KOPT-K1 (cell line): ENCODE measurements around the gene ASB18.

ENCODE experiments used
- H3K27ac ChIP-seq: fragments of 200-600 bp; sonication (generic); 2 replicates; pipeline ENCODE4 v1.5.1; 2016; ENCODE audit warnings: antibody characterized with exemption, mild to moderate bottlenecking, low read depth, low read length; ENCODE audit not compliant: poor library complexity, severe bottlenecking
- H3K36me3 ChIP-seq: fragments of 200-600 bp; sonication (generic); 2 replicates; pipeline ENCODE4 v1.5.1; 2017; ENCODE audit warnings: antibody characterized with exemption, mild to moderate bottlenecking, low read length, moderate library complexity; ENCODE audit not compliant: insufficient read depth
- H3K9me3 ChIP-seq: fragments of 200-600 bp; sonication (generic); 2 replicates; pipeline ENCODE4 v1.5.1; 2017; ENCODE audit warnings: antibody characterized with exemption, low read length, mild to moderate bottlenecking; ENCODE audit not compliant: insufficient read depth, poor library complexity, severe bottlenecking

Gene ASB18

GRCh38 chr2:236239276-236240065 lies 24.7 kb downstream of the ASB18 start:
- Histone ChIP-seq H3K9me3 (peaks cover 3% of the 10 kb centered on the region), H3K27ac (no peak overlapping the region), H3K36me3 (no peaks in the 10 kb centered on the region)

DNA sequence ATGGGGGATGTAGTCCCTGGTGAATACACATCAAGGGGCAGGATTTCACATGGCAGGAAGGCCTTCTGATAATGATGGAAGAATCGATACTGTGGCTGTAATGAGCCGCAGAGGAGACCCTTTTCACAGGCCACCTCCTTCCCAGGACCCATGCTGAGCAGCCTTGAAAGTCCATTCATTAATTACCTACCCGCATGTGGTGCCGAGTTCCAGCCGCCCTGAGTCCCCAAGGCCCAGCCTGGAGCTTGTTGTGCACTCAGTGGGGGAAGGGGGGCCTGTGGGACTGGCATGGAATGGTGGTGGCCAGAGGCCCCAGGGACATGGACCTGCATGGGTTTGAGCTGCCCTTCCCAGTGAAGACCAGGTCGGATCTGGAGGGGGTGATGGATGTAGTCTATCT lies 25.5 kb downstream of the ASB18 start:
- Histone ChIP-seq H3K9me3 (peaks cover 3% of the 10 kb centered on the region), H3K36me3 (no peaks in the 10 kb centered on the region), H3K27ac (no peak overlapping the region)

DNA sequence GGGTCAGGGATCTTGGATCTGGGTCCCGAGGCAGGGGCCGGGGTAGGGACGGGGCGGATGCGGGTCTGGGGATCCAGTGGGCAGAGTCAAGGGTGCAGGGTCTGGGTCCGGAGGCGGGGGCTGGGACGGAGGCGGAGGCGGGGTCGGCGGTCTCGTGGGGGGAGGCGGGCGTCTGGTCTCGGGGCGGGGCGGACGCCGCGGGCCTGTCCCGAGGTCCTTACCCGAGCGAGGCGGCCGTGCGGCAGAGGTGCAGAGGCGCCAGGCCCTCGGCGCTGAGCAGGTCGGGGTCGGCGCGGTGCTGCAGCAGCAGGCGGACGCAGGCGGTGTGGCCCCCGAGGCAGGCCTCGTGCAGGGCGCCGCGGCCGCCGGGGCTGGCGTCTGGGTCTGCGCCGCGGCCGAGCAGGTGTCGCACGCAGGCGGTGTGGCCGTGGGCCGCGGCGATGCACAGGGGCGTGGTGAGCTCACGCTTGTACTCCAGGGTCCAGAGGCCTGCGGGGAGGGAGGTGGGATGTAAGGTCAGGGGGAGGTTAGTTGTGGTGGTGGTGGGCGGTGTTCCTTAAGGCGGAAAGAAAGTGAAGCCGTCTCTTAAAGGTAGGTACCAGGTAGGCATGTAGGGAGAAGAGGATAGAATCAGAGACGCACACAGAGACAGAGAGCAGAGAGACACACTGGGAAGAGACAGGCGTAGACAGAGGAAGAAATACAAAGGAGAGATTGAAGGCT lies 26.6 kb downstream of the ASB18 start:
- Histone ChIP-seq H3K9me3 (peaks cover 3% of the 10 kb centered on the region), H3K36me3 (no peaks in the 10 kb centered on the region), H3K27ac (no peak overlapping the region)

DNA sequence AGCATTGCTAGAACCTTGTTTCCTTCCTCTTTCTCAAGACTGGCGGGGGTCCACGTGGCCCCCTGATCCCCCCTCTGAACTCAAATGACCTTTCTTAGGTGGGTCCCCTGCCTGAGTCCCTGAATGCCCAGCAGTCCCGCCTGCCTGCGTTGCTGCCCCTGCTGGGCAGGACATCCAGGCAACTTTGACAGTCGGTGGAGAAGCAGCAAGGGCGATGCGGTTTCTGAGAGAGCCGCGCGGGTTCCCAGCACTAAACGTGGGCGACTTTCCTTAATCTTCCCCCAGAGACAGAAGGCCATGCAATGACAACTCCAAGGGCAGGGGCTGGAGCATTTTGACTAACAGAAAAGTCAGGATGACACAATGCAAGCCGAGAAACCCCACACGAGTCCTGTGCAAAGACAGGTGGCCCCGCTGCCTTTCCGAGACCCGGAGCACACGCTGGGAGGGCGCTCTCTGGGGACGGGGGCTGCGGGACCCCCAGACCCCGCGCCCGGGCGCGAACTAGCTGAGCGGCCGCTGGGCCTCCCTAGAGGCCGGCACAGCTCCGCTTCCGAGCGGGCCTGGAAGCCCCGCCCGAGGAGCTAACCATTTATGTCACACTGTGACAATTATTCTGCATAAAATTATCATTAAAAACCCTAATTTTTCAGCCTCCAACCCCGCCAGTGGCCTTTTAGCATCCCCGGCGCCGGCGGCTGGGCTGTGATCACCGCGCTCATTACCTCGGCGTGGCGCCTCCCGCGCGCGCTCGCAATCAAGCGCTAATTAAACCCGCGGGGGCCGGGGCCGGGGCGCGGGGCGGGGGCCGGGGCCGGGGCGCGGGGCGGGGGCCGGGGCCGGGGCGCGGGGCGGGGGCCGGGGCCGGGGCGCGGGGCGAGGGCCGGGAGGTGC lies 27.4 kb downstream of the ASB18 start:
- Histone ChIP-seq H3K27ac (no peak overlapping the region), H3K9me3 (peaks cover 3% of the 10 kb centered on the region), H3K36me3 (no peaks in the 10 kb centered on the region)

GRCh38 chr2:236229186-236229585 lies 35.0 kb downstream of the ASB18 start:
- Histone ChIP-seq H3K9me3 (peaks cover 19% of the 10 kb centered on the region), H3K36me3 (no peaks in the 10 kb centered on the region), H3K27ac (no peak overlapping the region)

GRCh38 chr2:236223675-236224074 lies 40.5 kb downstream of the ASB18 start:
- Histone ChIP-seq H3K27ac (no peak overlapping the region), H3K36me3 (no peaks in the 10 kb centered on the region), H3K9me3 (peaks cover 15% of the 10 kb centered on the region)

GRCh38 chr2:236221798-236222197 lies 42.4 kb downstream of the ASB18 start:
- H3K27ac ChIP-seq, result no peak overlapping the region
- H3K9me3 ChIP-seq, result peaks cover 9% of the 10 kb centered on the region
- no peaks in the 10 kb centered on the region for H3K36me3 ChIP-seq

DNA sequence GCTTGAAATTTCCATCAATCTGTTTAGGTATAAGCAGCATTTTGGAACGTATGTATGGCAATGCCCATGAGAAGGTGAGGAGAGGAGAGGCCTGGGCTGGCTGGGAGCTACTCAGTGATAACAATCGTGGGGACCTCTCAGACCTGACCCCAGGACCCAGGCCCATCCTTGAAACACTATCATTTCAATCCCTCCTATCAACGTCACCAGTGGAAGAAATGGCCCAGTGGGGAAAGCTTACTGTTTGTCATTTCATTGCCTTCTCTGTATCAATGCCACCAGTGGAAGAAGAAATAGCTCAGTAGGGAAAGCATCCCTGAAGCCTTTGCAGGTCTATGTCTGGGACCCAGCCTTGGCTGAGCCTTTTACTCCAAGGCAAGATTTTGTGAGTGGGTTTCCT lies 44.8 kb downstream of the ASB18 start:
- Histone ChIP-seq H3K9me3 (peaks cover 7% of the 10 kb centered on the region), H3K36me3 (no peaks in the 10 kb centered on the region), H3K27ac (no peak overlapping the region)

GRCh38 chr2:236217926-236218325 lies 46.3 kb downstream of the ASB18 start:
- no peaks in the 10 kb centered on the region for H3K36me3 ChIP-seq
- no peak overlapping the region for H3K27ac ChIP-seq
- H3K9me3 ChIP-seq, result no peaks in the 10 kb centered on the region

GRCh38 chr2:236216711-236217110 lies 47.5 kb downstream of the ASB18 start:
- Histone ChIP-seq H3K36me3 (no peaks in the 10 kb centered on the region), H3K9me3 (no peaks in the 10 kb centered on the region), H3K27ac (no peak overlapping the region)

GRCh38 chr2:236215761-236216333 lies 48.4 kb downstream of the ASB18 start:
- Histone ChIP-seq H3K9me3 (no peaks in the 10 kb centered on the region), H3K36me3 (no peaks in the 10 kb centered on the region), H3K27ac (no peak overlapping the region)

DNA sequence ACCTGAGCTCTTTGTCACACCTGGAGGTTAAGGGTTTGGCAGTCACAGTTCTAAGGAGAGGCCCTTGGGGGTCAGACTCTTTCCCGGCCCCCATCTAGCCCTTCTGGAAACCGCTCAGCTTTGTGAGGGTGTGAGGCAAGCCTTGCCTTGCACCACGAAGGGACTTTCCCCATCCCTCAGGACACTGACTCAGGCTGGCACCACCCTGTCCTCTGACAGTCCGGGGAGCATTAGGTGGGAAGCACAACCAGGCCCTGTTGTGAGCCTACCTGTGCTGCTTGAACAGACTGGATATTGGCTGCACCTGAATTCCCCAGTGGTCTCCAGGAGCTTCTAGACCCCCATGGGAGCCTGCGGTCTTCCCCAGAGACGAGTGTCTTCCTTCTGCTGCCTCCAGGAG lies 49.0 kb downstream of the ASB18 start:
- H3K36me3 ChIP-seq, result no peaks in the 10 kb centered on the region
- H3K27ac ChIP-seq, result no peak overlapping the region
- H3K9me3 ChIP-seq, result no peaks in the 10 kb centered on the region

GRCh38 chr2:236214376-236214995 lies 49.7 kb downstream of the ASB18 start:
- no peak overlapping the region for H3K27ac ChIP-seq
- no peaks in the 10 kb centered on the region for H3K36me3 ChIP-seq
- H3K9me3 ChIP-seq, result no peaks in the 10 kb centered on the region

DNA sequence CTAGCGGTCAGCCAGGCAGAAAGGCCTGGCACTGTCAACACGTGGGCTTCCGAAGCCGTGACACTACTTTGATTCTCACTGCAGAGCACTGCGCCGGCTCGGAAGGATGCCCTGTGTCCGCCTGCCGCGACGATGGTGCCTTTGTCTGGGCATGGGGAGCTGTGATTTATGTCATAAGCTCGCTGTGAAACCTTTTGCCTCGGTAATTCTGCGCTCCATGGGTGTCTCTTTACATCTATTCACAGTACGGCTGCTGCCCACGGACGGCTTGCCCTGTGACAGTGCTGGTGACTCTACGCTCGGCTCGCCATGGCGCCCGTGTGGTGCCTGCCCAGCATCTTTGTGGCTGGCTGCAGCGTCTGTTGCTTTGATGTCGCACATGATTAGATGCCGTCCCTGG lies 52.9 kb downstream of the ASB18 start:
- H3K27ac ChIP-seq, result no peak overlapping the region
- H3K9me3 ChIP-seq, result no peaks in the 10 kb centered on the region
- no peaks in the 10 kb centered on the region for H3K36me3 ChIP-seq
